Measurements from ENCODE around the gene JMJD1C.

The JMJD1C gene

GRCh38 chr10:63281967-63282366, 183.8 kb downstream of the JMJD1C start:
- CTCF ChIA-PET: no interaction called here
- H3K4me1 ChIP-seq (ENCODE audit: control insufficient read depth, insufficient read depth, low read length): no peaks in the 10 kb centered on the region
- no peak overlapping the region for H3K4me3 ChIP-seq (ENCODE audit: low read depth, low read length)
- H3K27ac ChIP-seq (ENCODE audit: extremely low read depth, low read depth, low read length): no peak overlapping the region
- no peaks in the 10 kb centered on the region; a peak in 1 of 3 replicates for H3K36me3 ChIP-seq (ENCODE audit: control insufficient read depth in 2 of 2, insufficient read depth in 1 of 2, low read length in 2 of 2)
- TF ChIP-seq ZNF133 (tag by site-specific recombination; IDR thresholded peaks at IDR 0.05) (no peak), ZNF555 (tag by site-specific recombination; conservative IDR thresholded peaks at IDR 0.05) (no peak), ZSCAN16 (tag by site-specific recombination; IDR thresholded peaks at IDR 0.05) (no peak)
- TF ChIP-seq, protein P1, sequence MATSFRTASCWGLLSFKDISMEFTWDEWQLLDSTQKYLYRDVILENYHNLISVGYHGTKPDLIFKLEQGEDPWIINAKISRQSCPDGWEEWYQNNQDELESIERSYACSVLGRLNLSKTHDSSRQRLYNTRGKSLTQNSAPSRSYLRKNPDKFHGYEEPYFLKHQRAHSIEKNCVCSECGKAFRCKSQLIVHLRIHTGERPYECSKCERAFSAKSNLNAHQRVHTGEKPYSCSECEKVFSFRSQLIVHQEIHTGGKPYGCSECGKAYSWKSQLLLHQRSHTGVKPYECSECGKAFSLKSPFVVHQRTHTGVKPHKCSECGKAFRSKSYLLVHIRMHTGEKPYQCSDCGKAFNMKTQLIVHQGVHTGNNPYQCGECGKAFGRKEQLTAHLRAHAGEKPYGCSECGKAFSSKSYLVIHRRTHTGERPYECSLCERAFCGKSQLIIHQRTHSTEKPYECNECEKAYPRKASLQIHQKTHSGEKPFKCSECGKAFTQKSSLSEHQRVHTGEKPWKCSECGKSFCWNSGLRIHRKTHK (tag by site-specific recombination; IDR thresholded peaks at IDR 0.05): no peak
- POLR2A ChIA-PET: no interaction called here
- no peaks in the 10 kb centered on the region for H3K9me3 ChIP-seq (ENCODE audit: control insufficient read depth, insufficient read depth, low read depth, low read length)

DNA sequence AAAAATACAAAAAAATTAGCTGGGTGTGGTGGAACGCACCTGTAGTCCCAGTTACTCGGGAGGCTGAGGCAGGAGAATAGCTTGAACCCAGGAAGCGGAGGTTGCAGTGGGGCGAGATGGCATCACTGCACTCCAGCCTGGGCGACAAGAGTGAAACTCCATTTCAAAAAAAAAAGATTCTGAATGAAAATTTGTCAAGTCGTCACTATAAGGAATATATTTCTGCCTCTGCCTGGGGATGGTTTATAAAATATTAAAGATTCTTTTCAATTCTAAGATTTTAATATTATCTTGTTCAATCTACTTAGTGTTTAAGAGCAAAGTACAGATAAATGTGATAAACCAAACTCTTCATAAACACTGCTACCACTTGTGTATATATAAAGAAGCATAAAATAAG, 185.4 kb downstream of the JMJD1C start:
- Histone ChIP-seq H3K27ac (ENCODE audit: extremely low read depth, low read depth, low read length) (no peak overlapping the region), H3K4me3 (ENCODE audit: low read depth, low read length) (no peak overlapping the region), H3K9me3 (ENCODE audit: control insufficient read depth, insufficient read depth, low read depth, low read length) (no peaks in the 10 kb centered on the region), H3K4me1 (ENCODE audit: control insufficient read depth, insufficient read depth, low read length) (no peaks in the 10 kb centered on the region), H3K36me3 (ENCODE audit: control insufficient read depth in 2 of 2, insufficient read depth in 1 of 2, low read length in 2 of 2) (no peaks in the 10 kb centered on the region; a peak in 1 of 3 replicates)
- no peak for TF ChIP-seq PRDM10 (tag by site-specific recombination; IDR thresholded peaks at IDR 0.05)
- ChIA-PET POLR2A (no interaction called here), CTCF (no interaction called here)

DNA sequence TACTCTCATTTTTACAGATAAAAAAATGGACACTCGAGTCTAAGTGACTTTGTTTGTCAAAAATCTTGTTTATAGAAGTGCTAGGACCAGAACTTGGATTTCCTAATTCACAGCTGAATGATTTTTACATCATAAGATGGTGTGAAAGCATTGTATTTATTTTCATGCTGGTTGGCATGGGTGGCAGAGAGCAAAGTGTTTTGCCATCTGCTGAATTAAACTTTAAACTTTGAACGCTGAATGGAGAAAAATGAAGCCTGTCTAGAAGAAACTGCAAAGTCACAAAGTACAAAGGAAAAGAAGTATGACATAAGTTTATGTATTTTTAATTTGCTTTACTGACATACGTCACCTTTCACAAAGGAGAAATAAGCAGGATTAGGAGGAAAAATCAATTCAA, 190.7 kb downstream of the JMJD1C start:
- H3K4me3 ChIP-seq (ENCODE audit: low read depth, low read length): no peak overlapping the region
- TF ChIP-seq PRDM6 (tag by site-specific recombination; IDR thresholded peaks at IDR 0.05) (peak; percentile 72; the same call in 1 of the 2 replicates), ZNF544 (tag by site-specific recombination; IDR thresholded peaks at IDR 0.05) (no peak)
- no peaks in the 10 kb centered on the region for H3K9me3 ChIP-seq (ENCODE audit: control insufficient read depth, insufficient read depth, low read depth, low read length)
- no peaks in the 10 kb centered on the region; a peak in 1 of 3 replicates for H3K36me3 ChIP-seq (ENCODE audit: control insufficient read depth in 2 of 2, insufficient read depth in 1 of 2, low read length in 2 of 2)
- no peak overlapping the region for H3K27ac ChIP-seq (ENCODE audit: extremely low read depth, low read depth, low read length)
- H3K4me1 ChIP-seq (ENCODE audit: control insufficient read depth, insufficient read depth, low read length): no peaks in the 10 kb centered on the region; the same call in 1 of the 2 replicates
- ChIA-PET CTCF (interaction anchor here (0.6 kb wide), 1 partner anchor 16 kb away, joined by 3 read pairs; no protein-coding TSS in a partner anchor), POLR2A (no interaction called here)

DNA sequence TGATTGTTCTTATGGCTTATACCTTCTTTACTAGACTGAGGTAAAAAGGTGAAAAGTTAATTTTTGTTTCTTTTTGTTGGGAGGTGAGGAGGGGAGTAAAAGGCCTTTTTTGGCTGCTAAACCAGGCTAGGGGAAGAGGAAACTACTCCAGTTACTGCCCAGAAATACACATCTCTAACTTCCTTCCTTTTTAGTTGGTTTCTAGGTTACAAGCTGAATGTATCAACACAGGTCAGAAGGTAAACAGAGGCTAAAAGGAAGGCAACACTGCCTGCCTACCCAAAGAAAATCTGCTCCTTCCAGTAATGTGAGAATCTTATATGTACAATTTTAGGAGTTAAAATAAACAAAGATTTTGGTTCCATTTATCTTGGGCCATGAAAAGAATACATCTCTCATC, 192.2 kb downstream of the JMJD1C start:
- TF ChIP-seq PRDM6 (tag by site-specific recombination; IDR thresholded peaks at IDR 0.05): peak; percentile 57; the same call in 1 of the 2 replicates
- TF ChIP-seq GLIS1 (tag by site-specific recombination; IDR thresholded peaks at IDR 0.05): no peak
- no peak for TF ChIP-seq ZNF121 (tag by site-specific recombination; IDR thresholded peaks at IDR 0.05)
- no peak for TF ChIP-seq ZNF274 (IDR thresholded peaks at IDR 0.05; ENCODE audit: low read length)
- TF ChIP-seq ZNF274 (tag by site-specific recombination; IDR thresholded peaks at IDR 0.05; ENCODE audit: borderline replicate concordance): no peak
- H3K4me1 ChIP-seq (ENCODE audit: control insufficient read depth, insufficient read depth, low read length): no peaks in the 10 kb centered on the region; the same call in 1 of the 2 replicates
- no peak overlapping the region for H3K27ac ChIP-seq (ENCODE audit: extremely low read depth, low read depth, low read length)
- H3K4me3 ChIP-seq (ENCODE audit: low read depth, low read length): no peak overlapping the region
- H3K36me3 ChIP-seq (ENCODE audit: control insufficient read depth in 2 of 2, insufficient read depth in 1 of 2, low read length in 2 of 2): no peaks in the 10 kb centered on the region; a peak in 1 of 3 replicates
- no peaks in the 10 kb centered on the region for H3K9me3 ChIP-seq (ENCODE audit: control insufficient read depth, insufficient read depth, low read depth, low read length)
- ChIA-PET POLR2A (interaction anchor here (0.6 kb wide), 1 partner anchor 35 kb away, joined by 4 read pairs; no protein-coding TSS in a partner anchor), CTCF (interaction anchor here (0.7 kb wide), 1 partner anchor 45 kb away, joined by 3 read pairs; no protein-coding TSS in a partner anchor)

Data from HEK293 (cell line).